Stimulated activated CD4-positive, alpha-beta T cell treated with anti-CD3 and anti-CD28 coated beads, TNF-alpha, amount 100 ng/mL, for 24 hours (primary cell): ENCODE measurements around the gene C2CD5.

Source experiments
- DNase-seq, 3 experiments: peaks; one replicate each; pipeline ENCODE4 v3.0.0-alpha.2; 2020; ENCODE audit warnings: low read depth in 3 of 3

The C2CD5 gene

GRCh38 chr12:22414742-22415141, 129.6 kb downstream of the C2CD5 start:
- no peak for DNase-seq

- DNase-seq, result no peak
These were observed 130.8 kb downstream of the C2CD5 start for GRCh38 chr12:22413592-22413991.

GRCh38 chr12:22412581-22412980, 131.8 kb downstream of the C2CD5 start:
- no peak for DNase-seq

- DNase-seq, result no peak
These were observed 133.9 kb downstream of the C2CD5 start for GRCh38 chr12:22410486-22410885.

- DNase-seq, result peak in 2 of 3 experiments; percentile 15 to 18
These were observed 134.8 kb downstream of the C2CD5 start for GRCh38 chr12:22409377-22410164.

GRCh38 chr12:22408610-22409376, 135.5 kb downstream of the C2CD5 start:
- DNase-seq, result no peak

- no peak for DNase-seq
These were observed 136.9 kb downstream of the C2CD5 start for GRCh38 chr12:22407397-22407796.

GRCh38 chr12:22406627-22407026, 137.7 kb downstream of the C2CD5 start:
- DNase-seq, result no peak

GRCh38 chr12:22399464-22400180, 144.7 kb downstream of the C2CD5 start:
- no peak for DNase-seq
